NCI-H2171 (cell line): ENCODE results near the gene FOXQ1.
"Not testable (repeated sequence)": the region's sequence is repeated elsewhere in the genome, so short reads cannot be mapped to it uniquely, and the experiment has no call there.

ENCODE experiments used
- DNase-seq: peaks from one replicate; lab custom pipeline; 2025; lab: John Stamatoyannopoulos, UW

Gene FOXQ1

GRCh38 chr6:1322156-1322555, 10.3 kb downstream of the FOXQ1 start:
- DNase-seq, result no peak

GRCh38 chr6:1322696-1323219, 10.9 kb downstream of the FOXQ1 start:
- no peak for DNase-seq

- no peak for DNase-seq
Observed at GRCh38 chr6:1324936-1325335, 13.0 kb downstream of the FOXQ1 start.

GRCh38 chr6:1325461-1326309, 13.8 kb downstream of the FOXQ1 start:
- DNase-seq, result no peak

GRCh38 chr6:1326535-1327121, 14.7 kb downstream of the FOXQ1 start:
- no peak for DNase-seq

- no peak for DNase-seq
Observed at GRCh38 chr6:1327630-1328029, 15.7 kb downstream of the FOXQ1 start.

GRCh38 chr6:1328129-1328800, 16.4 kb downstream of the FOXQ1 start:
- no peak for DNase-seq

GRCh38 chr6:1329708-1330107, 17.8 kb downstream of the FOXQ1 start:
- no peak for DNase-seq

- DNase-seq, result no peak
Observed at GRCh38 chr6:1334684-1335083, 22.8 kb downstream of the FOXQ1 start.

- no peak for DNase-seq
Observed at GRCh38 chr6:1335367-1336037, 23.6 kb downstream of the FOXQ1 start.

- no peak for DNase-seq
Observed at GRCh38 chr6:1336246-1336843, 24.4 kb downstream of the FOXQ1 start.

GRCh38 chr6:1337791-1338190, 25.9 kb downstream of the FOXQ1 start:
- DNase-seq, result no peak

- no peak for DNase-seq
Observed at GRCh38 chr6:1346101-1346500, 34.2 kb downstream of the FOXQ1 start.

- DNase-seq, result no peak
Observed at GRCh38 chr6:1346558-1347091, 34.7 kb downstream of the FOXQ1 start.

GRCh38 chr6:1347161-1347560, 35.3 kb downstream of the FOXQ1 start:
- no peak for DNase-seq

GRCh38 chr6:1348675-1349074, 36.8 kb downstream of the FOXQ1 start:
- DNase-seq, result no peak

GRCh38 chr6:1349655-1350054, 37.8 kb downstream of the FOXQ1 start:
- DNase-seq, result no peak

GRCh38 chr6:1351381-1352008, 39.6 kb downstream of the FOXQ1 start:
- no peak for DNase-seq

- not testable (repeated sequence) for DNase-seq
Observed at GRCh38 chr6:1355068-1355467, 43.2 kb downstream of the FOXQ1 start.

- DNase-seq, result not testable (repeated sequence)
Observed at GRCh38 chr6:1361717-1362116, 49.8 kb downstream of the FOXQ1 start.

GRCh38 chr6:1362643-1363042, 50.7 kb downstream of the FOXQ1 start:
- no peak for DNase-seq
